Dedifferentiated amniotic fluid mesenchymal stem cell (primary cell): ENCODE measurements around the gene PAFAH1B2.
"Not testable (repeated sequence)": the region's sequence is repeated elsewhere in the genome, so short reads cannot be mapped to it uniquely, and the experiment has no call there.

Experiments used
- DNase-seq: peaks from one replicate; pipeline ENCODE4 v3.0.0-alpha.2; 2016; ENCODE audit errors: extremely low spot score

The PAFAH1B2 gene, protein sequence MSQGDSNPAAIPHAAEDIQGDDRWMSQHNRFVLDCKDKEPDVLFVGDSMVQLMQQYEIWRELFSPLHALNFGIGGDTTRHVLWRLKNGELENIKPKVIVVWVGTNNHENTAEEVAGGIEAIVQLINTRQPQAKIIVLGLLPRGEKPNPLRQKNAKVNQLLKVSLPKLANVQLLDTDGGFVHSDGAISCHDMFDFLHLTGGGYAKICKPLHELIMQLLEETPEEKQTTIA

GRCh38 chr11:117143871-117144476, at the start of gene PAFAH1B2:
Gene PAFAH1B2 (plus strand): TSS chr11:117144287. CDS start chr11:117152448, 8,161 bp downstream.
- DNase-seq: peak; percentile 93

- no peak for DNase-seq
These were observed 49.3 kb upstream of the PAFAH1B2 start for GRCh38 chr11:117094776-117095175.

- peak; percentile 81 for DNase-seq
These were observed 48.6 kb upstream of the PAFAH1B2 start for GRCh38 chr11:117095284-117096161.

DNA sequence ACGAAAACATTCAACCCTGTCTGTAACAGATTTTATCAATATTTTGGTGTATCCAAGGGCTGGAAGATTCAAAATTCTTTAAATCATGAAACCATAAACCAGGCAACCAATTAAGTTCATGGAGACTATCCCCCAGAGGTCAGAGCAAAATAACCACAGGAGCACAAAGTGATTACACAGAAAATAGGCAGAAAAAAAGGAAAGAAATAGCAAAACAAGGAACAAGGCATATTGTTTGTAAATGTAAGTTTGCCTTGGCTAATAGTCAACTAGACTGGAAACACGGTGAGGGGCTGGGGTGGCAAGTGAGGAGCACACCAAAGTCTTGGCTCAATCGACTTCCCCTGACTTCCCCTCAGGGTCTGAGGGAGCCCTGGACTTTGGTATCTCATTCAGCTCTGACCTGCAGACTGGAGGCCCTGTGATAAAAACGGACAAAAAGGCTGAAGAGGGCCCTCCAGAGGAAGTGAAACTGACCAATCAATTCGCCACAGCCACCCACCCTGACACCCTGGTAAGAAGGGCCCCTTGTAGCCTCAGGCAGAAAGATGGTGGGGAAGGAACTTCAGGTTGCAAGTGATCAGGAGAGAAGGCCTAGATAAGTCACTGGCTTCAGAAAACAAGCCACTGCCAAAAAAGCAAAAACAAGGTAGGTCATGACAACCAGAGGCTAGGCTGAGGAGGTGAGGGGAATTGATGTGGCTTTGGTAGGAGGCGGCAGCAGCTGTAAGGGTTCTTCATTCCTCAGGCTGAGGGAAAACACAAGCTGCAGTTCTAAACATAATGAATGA, 47.7 kb upstream of the PAFAH1B2 start:
- DNase-seq: no peak

GRCh38 chr11:117097014-117097388, 47.1 kb upstream of the PAFAH1B2 start:
- DNase-seq: no peak

DNA sequence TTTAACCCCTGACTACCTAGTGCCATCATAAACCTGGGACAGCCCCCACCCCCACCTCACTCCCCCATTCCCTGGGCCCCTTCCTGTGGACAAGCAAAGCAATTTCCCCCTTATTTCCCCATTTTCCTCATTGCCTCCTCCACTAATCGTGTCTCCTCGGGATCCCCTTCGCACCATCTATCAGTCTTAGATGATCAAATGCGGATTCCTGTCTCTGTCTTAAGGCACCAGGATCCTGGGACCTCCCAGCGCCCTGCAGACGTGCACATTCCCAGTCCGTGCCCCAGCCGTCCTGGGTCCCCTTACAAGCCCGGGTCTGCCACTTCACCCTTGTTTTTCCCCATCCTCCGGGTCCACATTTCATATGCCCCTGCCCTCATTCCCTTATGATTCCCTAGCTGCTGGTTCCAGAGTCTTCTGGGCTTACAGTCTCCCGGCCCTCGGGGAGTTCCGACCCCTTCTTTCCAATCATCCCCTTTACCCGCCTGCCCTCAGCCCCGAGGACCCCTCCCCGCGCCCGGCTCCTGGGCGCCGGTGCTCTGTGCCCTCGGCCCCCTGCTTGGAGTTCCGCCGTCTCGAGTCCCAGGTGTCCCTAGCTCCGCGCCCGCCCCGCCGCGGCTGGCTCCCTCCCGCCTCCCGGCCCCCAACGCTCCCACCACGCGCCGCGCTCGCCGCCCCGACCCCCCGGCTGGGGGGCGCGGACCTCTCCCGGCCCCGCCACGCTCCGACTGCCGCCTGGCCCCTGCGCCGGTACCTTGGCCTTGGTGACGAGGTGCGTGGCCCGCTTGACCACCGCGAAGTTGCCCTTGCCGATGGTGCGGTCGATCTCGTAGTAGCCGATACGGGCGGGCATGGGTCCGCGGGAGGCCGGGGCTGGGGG, 46.5 kb upstream of the PAFAH1B2 start:
- no peak for DNase-seq

- peak; percentile 86 for DNase-seq
These were observed 45.5 kb upstream of the PAFAH1B2 start, which contains the start of gene SIK3 for GRCh38 chr11:117098269-117099232. Gene SIK3 (minus strand): TSS chr11:117098428. CDS start chr11:117098415, 13 bp downstream.

DNA sequence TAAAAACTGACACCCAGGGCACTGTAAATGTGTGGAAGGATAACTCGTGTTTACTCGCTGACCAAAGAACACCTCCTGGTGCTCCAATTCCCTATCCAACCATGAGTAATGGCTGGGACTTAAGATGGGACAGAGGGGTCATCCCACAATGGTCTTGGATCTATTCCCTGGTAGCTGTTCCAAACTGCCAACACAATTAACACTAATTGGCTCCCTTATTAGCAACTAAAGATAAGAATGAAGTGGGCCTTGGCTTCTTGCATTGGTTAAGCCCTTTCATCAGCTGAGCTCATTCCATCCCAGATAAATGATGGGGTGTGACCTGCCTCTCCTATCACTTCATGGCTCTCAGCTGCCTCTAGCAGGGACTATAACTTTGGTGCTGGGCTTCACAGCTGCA, 44.4 kb upstream of the PAFAH1B2 start:
- no peak for DNase-seq

DNA sequence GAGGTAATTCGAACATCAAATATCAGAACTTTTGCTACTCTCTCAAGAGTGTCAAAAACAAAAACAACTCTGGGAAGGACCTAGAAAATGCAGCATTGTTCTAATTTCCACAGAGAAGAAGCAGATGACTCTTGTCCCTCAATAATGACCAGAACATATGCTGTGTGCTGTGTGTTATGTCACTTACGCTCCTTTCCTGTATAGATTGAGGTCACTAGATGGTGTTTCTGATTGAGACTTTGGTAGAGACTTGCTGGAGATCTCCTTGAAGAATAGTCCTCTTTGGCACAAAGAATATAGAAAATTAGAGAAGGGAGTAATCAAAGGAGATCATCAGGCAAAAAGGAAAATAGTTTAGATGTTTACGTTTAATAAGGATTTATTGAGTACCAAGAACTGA, 43.5 kb upstream of the PAFAH1B2 start:
- DNase-seq: no peak

- peak; percentile 62 for DNase-seq
These were observed 36.1 kb upstream of the PAFAH1B2 start for GRCh38 chr11:117107701-117108590.

DNA sequence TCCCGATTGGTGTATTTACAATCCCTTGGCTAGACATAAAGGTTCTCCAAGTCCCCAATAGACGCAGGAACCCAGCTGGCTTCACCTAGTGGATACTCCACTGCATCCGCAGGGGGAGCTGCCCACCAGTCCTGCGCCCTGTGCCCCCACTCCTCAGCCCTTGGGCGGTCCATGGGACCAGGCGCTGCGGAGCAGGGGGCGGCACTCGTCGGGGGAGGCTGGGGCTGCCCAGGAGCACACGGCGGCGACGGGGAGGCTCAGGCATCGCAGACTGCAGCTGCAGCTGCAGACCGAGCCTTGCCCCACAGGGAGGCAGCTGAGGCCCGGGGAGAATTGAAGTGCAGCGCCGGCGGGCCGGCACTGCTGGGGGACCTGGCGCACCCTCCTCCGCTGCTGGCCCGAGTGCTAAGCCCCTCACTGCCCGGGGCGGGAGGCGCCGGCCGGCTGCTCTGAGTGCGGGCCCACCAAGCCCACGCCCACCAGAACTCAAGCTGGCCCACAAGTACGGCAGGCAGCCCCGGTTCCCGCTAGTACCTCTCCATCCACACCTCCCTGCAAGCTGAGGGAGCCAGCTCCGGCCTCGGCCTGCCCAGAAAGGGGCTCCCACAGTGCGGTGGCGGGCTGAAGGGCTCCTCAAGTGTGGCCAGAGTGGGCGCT, 33.7 kb upstream of the PAFAH1B2 start:
- no peak for DNase-seq

- not testable (repeated sequence) for DNase-seq
These were observed 31.6 kb upstream of the PAFAH1B2 start for GRCh38 chr11:117112497-117112896.

DNA sequence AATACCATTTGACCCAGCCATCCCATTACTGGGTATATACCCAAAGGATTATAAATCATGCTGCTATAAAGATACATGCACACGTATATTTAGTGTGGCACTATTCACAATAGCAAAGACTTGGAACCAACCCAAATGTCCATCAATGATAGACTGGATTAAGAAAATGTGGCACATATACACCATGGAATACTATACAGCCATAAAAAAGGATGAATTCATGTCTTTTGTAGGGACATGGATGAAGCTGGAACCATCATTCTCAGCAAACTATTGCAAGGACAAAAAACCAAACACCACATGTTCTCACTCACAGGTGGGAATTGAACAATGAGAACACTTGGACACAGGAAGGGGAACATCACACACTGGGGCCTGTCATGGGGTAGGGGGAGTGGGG, 31.1 kb upstream of the PAFAH1B2 start:
- not testable (repeated sequence) for DNase-seq

DNA sequence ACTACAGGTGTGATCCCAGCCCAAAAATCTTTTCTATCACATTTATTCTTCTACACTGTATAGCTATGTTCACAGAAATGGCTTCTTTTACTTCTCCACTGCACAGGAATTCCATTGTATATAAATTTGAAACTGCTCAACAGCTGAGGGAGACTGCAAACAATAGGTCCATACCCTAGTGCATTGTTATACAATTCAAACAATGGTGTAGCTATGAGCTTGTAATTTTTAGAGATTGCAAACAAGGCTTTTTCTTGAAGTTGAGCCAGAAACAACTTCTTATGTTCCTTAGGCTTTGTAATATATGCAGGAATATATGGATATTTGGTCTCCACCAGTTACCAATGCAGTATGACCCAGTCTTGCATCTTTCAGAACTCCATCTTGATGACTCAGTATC, 26.4 kb upstream of the PAFAH1B2 start:
- DNase-seq: no peak

- DNase-seq: peak; percentile 90
These were observed 22.9 kb upstream of the PAFAH1B2 start for GRCh38 chr11:117121176-117121575.

- DNase-seq: no peak
These were observed 21.5 kb upstream of the PAFAH1B2 start for GRCh38 chr11:117122556-117122955.

GRCh38 chr11:117126223-117126965, 17.7 kb upstream of the PAFAH1B2 start:
- no peak for DNase-seq
